ENCODE data around the gene INPP5A.
"Not testable (repeated sequence)": the region's sequence is repeated elsewhere in the genome, so short reads cannot be mapped to it uniquely, and the experiment has no call there.

The INPP5A gene

DNA sequence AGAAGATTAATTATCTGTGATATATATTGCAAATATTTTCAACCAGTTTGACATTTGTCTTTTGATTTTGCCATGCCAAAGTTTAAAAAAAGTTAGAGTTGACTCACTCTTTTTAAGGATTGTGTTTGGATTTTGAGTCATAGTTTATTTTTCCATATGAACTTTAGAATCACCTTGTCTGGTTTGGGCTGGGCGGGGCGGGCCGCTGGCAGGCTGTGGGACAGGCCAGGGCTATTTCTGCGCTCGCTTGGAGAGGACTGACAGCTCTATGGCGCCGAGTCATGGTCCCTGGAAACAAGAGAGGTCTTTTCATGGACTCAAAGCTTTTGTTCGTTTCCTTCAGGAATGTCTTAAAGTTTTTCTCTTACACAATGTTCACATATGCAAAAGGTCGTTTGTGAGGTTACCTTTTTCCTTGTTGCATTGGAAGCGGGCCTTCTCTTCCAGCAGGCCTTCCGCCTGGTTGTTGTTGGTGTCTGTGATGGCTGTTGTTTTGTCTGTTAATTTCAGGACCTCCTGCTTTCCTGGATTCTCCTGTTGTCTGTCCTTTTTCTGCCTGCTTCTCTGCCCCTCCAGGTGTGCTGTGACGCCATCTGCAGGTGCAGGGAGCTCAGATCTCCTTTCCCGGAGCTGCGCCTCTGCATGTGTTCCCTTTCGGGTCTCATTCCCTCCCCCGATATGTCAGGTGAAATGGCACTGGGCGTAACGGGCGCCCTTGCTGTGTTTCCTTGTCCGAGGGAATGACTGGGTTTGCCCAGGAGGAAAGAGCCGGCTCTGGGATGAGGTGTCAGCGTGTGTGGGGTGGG, 53.8 kb downstream of the INPP5A start:
- FAIRE-seq = no peak
- DNase-seq (ENCODE audit: insufficient read length, low spot score) = no peak

DNA sequence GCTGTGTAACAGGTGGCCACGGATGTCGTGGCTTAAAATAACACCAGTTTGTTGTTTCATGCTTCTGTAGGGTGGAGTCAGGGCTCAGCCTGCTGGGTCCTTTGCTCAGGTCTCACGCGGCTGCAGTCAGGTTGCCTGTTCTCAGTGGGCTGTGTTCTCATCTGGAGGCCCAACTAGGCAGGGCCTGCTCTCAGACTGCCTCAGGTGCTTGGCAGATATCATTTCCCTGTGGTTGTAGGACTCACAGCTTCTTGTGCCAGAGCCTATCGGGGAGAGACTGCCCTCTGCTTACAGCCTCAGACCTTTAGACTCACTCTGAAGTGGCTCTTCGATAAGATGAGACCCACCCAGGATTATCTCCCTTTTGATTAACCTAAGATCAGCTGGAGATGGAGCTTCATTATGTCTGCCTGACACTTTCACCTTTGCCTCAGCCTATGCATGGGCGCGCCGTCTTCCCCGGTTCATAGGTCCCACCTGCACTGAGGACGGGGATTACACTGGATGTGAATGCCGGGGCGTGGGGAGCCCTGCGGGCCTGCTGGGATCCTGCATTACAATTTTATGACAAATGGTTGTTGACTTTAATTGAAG, 55.3 kb downstream of the INPP5A start:
- no peak for FAIRE-seq

DNA sequence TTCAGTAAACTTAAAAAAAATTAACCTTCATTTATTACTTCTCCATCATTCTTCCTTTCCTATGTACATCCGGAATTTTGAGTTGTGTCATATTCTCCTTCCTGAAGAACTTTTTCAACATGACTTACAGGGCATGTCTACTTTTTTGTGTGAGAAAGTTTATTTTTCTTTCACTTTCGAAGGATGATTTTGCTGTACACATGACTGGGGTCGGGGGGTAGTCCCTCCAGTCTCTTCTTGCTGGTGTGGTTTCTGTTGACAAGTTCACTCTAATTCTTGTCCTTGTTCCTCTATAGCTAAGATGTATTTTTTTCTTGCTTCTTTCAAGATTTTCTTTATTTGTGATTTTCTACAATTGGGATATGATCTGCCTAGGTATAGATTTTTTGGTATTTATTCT, 55.8 kb downstream of the INPP5A start:
- no peak for FAIRE-seq
- DNase-seq (ENCODE audit: insufficient read length, low spot score) = no peak

More for the DNA sequence above, 55.3 kb downstream of the INPP5A start:
- no peak for DNase-seq (ENCODE audit: insufficient read length, low spot score)

DNA sequence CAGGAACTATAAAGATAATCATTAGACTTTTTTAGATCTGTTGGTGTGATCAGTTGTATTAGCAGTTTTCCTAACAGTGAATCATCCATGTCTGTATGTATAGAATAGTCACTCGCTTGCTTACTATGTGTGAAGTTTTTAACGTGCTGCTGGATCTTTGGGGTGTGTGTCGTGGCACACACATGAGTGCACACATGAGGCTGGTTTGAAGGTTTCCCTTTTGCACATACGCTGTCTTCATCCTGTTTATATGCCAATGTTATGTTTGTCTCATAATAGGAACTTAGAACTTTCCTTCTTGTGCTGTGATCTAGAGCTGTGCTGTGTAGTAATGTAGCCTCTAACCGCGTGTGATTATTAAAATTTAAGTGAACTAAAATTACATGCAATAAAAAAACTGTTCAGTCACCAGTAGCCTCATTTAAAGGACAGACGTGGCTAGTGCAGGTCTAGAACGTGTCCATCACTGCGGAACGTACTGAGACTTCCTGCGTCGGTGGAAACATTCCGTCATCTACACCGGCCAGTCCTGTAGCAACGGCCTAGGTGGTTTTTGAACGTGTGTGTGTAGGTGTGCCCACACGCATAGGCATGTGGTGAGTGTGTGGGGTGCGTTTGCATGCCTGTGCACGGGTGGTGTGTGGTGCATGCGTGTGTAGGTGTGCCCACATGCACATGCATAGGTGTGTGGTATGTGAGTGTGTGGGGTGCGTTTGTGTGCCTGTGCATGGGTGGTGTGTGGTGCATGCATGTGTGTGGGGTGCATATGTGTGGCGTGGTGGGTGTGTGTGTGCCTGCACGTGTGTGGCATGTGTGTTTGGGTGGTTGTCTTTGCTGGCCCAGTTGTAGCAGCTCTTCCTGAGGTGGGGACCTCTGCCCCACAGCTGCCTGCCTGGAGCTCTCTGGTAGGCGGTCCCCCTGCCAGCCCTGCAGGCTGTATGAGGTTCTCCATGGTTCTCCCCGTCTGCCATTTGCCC, 56.6 kb downstream of the INPP5A start:
- FAIRE-seq (no peak), DNase-seq (ENCODE audit: insufficient read length, low spot score) (no peak)

DNA sequence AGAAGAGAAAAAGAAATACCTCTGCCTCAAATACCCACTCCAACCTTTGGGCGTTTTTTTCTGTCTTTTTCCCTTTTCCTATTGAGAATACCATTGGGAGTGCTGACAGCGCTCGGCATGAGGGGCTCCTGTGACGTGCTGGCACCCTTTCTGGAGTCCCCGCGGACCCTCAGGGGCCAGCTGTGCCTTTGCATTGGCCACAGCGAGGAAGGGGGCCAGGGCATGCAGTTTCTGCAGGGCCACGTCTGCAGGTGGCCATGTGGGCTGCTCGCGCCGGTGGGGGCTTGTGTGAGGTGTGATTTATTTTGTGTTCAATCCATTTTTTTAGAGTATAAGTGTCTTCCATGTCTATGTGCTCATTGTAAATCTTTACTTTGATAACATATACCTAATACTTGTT, 57.4 kb downstream of the INPP5A start:
- no peak for DNase-seq (ENCODE audit: insufficient read length, low spot score)
- FAIRE-seq = no peak

DNA sequence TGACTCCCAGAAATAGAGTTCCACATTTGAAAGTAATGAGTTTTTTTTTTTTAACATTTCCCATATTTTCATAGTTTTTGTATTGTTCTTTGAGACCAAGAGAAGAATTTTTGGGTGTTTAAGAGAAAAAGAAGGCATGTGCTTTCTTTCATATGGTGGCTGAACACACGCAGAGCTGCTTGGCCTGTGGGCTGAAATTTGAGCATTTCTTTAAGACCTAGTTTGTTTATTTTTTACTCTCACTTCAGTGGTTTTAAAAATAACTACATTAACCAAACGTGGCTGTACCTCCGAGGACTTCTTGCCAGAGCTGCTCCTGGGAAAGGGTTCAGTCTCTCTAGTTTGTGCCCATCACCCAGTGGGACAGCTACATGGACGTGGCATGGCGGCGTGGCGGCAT, 58.3 kb downstream of the INPP5A start:
- no peak for FAIRE-seq
- no peak for DNase-seq (ENCODE audit: insufficient read length, low spot score)

DNA sequence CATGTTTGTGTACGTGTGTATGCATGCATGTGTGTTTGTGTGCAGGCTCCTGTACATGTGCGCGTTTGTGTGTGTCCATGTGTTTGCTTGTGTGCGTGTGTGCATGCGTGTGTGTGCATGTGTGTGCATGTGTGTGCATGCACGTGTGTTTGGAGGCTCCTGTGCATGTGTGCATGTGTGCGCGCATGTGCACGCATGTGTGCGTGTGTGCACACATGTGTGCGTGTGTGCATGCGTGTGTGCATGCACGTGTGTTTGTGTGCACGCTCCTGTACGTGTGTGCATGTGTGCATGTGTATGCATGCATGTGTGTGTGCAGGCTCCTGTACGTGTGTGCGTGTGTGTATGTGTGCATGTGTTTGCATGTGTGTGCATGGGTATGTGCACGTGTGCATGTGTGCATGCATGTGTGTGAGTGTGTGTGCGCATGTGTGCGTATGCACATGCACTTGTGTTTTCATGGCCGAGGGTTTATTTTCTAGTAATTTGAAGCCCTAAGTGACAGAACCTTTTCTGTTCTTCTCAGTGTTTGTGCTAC, 59.2 kb downstream of the INPP5A start:
- FAIRE-seq (no peak), DNase-seq (ENCODE audit: insufficient read length, low spot score) (no peak)

DNA sequence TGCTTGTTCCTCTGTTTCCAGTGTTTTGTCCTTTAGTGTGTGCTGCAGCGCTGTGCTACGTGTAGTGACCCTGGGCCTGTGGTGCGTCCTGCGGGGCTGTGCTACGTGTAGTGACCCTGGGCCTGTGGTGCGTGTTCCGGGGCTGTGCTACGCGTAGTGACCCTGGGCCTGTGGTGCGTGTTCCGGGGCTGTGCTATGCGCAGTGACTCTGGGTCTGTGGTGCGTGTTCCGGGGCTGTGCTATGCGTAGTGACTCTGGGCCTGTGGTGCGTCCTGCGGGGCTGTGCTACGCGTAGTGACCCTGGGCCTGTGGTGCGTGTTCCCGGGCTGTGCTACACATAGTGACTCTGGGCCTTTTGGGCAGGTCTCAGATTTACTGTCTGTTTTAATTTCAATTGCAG, 60.1 kb downstream of the INPP5A start:
- no peak for FAIRE-seq
- DNase-seq (ENCODE audit: insufficient read length, low spot score) = no peak

DNA sequence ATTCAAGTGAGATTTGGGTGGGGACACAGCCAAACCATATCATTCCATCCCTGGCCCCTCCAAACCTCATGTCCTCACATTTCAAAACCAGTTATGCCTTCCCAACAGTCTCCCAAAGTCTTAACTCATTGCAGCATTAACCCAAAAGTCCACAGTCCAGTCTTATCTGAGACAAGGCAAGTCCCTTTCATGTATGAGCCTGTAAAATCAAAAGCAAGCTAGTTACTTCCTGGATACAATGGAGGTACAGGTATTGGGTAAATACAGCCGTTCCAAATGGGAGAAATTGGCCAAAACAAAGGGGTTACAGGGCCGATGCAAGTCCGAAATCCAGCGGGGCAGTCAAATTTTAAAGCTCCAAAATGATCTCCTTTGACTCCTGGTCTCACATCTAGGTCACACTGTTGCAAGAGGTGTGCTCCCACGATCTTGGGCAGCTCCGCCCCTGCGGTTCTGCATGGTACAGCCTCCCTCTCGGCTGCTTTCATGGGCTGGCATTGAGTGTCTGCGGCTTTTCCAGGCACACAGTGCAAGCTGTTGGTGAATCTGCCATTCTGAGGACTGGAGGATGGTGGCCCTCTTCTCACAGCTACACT, 61.5 kb downstream of the INPP5A start:
- FAIRE-seq; DNase-seq (ENCODE audit: insufficient read length, low spot score): not testable (repeated sequence)

DNA sequence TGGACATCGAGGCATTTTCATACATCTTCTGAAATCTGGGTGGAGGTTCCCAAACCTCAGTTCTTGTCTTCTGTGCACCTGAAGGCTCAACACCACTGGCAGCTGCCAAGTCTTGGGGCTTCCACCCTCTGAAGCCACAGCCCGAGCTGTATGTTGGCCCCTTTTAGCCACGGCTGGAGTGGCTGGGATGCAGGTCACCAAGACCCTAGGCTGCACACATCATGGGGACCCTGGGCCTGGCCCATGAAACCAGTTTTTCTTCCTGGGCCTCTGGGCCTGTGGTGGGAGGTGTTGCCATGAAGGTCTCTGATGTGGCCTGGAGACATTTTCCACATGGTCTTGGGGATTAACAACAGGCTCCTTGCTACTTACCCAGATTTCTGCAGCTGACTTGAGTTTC, 62.1 kb downstream of the INPP5A start:
- no peak for DNase-seq (ENCODE audit: insufficient read length, low spot score)

DNA sequence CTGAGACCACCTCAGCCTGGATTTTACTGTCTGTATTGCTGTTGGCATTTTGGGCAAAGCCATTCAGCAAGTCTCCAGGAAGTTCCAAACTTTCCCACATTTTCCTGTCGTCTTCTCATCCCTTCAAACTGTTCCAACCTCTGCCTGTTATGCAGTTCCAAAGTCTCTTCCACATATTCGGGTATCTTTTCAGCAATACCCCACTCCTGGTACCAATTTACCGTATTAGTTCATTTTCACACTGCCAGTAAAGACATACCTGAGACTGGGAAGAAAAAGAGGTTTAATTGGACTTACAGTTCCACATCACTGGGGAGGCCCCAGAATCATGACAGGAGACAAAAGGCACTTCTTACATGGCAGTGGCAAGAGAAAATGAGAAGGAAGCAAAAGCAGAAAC, 62.8 kb downstream of the INPP5A start:
- DNase-seq (ENCODE audit: insufficient read length, low spot score) (no peak), FAIRE-seq (no peak)

More for the DNA sequence above, 62.1 kb downstream of the INPP5A start:
- FAIRE-seq = no peak

DNA sequence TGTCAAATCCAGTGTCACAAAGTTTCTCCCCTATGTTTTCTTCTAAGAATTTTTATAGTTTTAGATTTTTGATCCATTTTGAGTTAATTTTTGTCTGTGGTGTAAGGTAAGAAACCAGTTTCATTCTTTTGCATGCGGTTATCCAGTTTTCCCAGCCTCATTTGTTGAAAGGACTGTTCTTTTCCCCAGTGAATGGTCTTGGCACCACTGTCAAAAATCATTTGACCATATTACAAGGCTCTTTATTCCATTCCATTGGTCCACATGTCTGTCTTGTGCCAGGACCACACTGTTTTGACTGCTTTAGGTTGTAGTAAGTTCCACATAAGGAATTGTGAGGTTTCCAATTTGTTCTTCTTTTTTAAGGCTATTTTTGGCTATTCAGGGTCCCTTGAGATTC, 64.0 kb downstream of the INPP5A start:
- DNase-seq (ENCODE audit: insufficient read length, low spot score) (no peak), FAIRE-seq (no peak)

DNA sequence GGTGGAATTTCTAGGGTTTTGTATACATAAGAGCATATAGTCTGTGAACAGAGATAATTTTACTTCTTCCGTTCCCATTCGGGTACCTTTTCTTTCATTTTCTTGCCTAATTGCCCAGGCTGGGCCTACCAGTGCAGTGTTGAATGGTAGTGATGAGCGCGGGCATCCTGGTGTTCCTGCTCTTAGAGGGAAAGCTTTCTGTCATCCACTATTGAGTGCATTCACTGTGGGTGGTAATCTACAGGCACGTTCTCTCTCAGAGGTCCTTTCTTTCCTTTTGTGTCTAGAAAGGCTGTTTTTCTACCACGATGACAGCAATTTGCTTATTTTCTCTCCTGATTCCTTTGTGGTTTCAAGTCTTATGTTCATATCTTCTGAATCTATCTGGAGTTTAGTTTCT, 65.0 kb downstream of the INPP5A start:
- no peak for FAIRE-seq
- DNase-seq (ENCODE audit: insufficient read length, low spot score) = no peak

DNA sequence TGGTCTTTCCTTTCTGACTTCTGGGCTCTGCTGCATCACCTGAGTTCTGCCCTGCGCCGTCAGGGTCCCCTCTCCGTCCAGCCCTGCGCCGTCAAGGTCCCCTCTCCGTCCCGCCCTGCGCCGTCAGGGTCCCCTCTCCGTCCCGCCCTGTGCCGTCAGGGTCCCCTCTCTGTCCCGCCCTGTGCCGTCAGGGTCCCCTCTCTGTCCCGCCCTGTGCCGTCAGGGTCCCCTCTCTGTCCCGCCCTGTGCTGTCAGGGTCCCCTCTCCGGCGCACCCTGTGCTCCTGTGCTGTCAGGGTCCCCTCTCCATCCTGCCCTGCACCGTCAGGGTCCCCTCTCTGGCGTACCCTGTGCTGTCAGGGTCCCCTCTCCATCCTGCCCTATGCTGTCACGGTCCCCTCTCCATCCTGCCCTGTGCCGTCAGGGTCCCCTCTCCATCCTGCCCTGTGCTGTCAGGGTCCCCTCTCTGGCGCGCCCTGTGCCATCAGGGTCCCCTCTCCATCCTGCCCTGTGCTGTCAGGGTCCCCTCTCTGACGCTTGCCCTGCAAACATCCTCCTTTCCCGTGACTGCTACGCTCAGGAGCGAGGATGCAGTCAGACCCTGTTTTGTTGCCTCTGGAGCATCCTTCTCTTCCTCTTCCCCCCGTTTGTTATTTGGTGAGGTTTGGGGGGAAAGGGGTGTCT, 66.4 kb downstream of the INPP5A start:
- DNase-seq (ENCODE audit: insufficient read length, low spot score) (no peak), FAIRE-seq (no peak)

DNA sequence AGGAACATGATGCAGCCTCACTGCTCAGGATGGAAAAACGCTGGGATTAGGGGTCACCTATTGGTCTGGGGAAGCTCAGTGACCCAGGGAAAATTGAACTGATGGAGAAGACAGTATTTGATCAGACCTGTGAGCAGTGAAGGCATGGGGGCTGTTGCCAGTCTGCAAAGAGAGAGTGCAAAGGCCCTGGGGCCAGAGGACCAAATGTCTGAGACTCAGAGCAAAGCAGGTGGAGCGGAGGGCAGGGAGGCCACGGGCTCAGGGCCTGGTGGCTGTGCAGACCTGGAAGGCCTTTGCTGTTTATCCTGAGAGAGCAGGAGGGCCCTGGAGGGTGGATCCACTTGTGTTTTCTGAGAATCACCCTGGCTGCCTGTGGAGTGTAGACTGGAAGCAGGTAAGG, 67.1 kb downstream of the INPP5A start:
- no peak for DNase-seq (ENCODE audit: insufficient read length, low spot score)
- FAIRE-seq = no peak

DNA sequence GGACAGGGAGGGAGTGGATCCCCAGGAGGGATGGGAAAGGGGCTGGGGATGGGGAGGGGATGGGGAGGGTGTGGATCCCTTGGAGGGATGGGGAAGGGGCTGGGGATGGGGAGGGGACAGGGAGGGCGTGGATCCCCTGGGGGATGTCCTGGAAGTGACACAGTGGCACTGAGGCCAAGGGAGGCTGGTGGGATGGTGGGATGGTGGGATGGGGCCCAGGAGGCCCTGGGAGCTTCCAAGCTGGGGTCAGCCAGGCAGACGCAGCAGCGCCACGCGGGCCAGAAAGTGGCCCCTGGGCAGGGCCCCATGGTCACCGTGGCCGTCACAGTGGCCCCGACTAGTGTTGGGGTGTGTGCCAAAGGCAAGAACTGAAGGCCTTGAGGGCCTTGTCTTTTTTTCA, 67.8 kb downstream of the INPP5A start:
- no peak for FAIRE-seq
- no peak for DNase-seq (ENCODE audit: insufficient read length, low spot score)

DNA sequence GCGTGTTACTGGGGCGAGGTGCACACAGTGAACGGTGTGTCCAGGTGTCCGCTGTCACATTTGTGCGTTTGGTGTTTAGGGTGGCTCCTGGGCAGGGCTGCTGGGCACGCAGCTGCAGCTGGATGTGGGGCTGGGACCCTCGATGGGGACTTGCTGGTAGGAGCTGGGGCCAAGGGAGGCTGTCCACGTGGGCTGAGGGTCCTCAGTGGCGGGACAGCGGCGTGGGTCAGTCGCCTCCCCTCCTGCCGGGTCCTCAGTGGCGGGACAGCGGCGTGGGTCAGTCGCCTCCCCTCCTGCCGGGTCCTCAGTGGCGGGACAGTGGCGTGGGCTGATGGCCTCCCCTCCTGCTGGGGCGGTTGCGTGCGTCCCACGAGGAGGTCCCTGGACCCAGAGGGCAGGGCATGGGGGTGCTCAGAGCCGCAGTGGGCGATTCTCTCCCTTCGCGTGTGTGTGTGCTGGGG, 68.5 kb downstream of the INPP5A start:
- no peak for DNase-seq (ENCODE audit: insufficient read length, low spot score)
- FAIRE-seq = no peak

DNA sequence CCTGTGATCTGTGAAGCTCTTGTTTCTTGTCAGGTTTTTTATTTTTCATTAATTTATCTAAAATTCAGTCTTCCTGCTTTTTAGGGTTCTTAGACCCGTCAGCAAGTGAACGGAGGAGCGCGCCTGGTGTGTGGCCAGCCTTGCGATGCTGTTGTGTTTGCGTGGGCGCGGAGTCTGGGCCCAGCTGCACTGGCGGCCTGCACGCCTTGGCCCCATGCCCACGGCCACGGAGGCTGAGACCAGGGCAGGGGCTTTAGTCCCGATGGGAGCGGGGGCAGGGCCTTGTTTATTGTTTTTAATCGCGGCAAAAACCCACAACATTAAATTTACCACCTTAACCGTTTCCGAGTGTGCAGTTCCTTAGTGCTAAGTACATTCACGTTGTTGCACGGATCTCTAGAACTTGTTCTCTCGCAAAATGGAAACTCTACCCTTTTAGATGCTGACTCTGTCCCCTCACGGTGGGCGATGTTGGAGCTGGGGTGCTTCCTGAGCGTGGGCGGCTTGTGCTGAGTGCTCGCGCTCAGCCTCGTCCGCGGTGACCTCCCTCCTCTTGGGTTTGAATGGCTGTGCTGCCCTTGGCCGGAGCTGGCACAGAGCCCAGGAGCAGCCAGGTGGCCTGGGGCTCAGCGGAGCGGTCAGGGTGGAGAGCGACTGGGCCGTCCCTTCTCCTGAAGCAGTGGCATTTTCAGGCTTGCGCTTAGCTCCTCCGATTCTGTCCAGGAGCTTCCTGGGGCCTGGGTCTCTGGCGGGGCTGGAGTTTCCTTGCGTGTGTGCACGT, 69.1 kb downstream of the INPP5A start:
- no peak for FAIRE-seq
- DNase-seq (ENCODE audit: insufficient read length, low spot score) = no peak

DNA sequence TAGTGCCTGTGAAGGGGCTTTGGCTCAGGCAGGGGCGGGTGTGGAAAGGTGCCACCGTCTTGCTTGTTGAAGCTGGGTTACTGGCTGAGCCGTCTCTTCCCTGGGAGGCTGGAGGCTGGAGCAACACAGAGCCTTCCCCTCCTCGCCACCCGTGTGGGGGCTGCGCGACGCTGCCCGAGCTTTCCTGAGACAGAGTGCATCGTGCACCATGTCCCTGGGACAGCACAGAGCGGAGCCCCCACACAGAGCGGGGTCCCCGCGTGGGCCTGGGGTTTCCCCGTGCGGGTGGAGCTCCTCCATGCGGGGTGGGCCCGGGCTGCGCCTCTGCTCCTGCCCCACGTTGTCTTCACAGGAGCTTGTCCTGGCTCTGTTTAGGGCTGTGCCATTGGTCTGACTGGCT, 69.9 kb downstream of the INPP5A start:
- no peak for FAIRE-seq
- DNase-seq (ENCODE audit: insufficient read length, low spot score) = no peak

Data from HTR-8/SVneo (cell line).